Breast epithelium (tissue), 4 donors: ENCODE data around the gene ECM1. TPM values are rescaled to one million over a fixed set of nuclear protein-coding genes. Genes with fewer than 3 reads are reported as not detected.
A peak's percentile ranks its signal among the peaks of the same experiment; 100 is the strongest.

Source experiments
- DNase-seq, 2 donors: peaks; one replicate each; pipeline ENCODE4 v3.0.0-alpha.2; 2019; ENCODE audit warnings: low spot score in 2 of 2
- H3K27ac ChIP-seq, 2 donors: fragments of 200-600 bp; sonication (generic) in 1 of 2; one replicate each; pipeline ENCODE4 v1.5.1; 2016 to 2019; ENCODE audit warnings: mild to moderate bottlenecking in 1 of 2
- H3K27me3 ChIP-seq, 2 donors: fragments of 200-600 bp; sonication (generic) in 1 of 2; one replicate each; pipeline versions ENCODE4 v1.5.1 to v1.6.0; 2017 to 2019; ENCODE audit warnings: control low read depth in 1 of 2, mild to moderate bottlenecking in 1 of 2
- H3K36me3 ChIP-seq: fragments of 200-600 bp; one replicate; pipeline ENCODE4 v1.5.1; 2019
- H3K4me1 ChIP-seq, 2 donors: fragments of 200-600 bp; sonication (generic); one replicate each; pipeline ENCODE4 v1.5.1; 2016 to 2019; ENCODE audit warnings: control low read depth in 1 of 2
- H3K4me3 ChIP-seq, 3 donors: fragments of 200-600 bp; sonication (generic); 1 replicate in 2 of 3; 2 replicates in 1 of 3; pipeline ENCODE4 v1.5.1; 2016 to 2019; ENCODE audit warnings: mild to moderate bottlenecking in 3 of 3, moderate library complexity in 2 of 3
- H3K9me3 ChIP-seq, 2 donors: fragments of 200-600 bp; sonication (generic) in 1 of 2; one replicate each; pipeline ENCODE4 v1.5.1; 2016 to 2019; ENCODE audit warnings: control low read depth in 1 of 2
- POLR2A ChIP-seq: fragments of 450-650 bp; IDR thresholded peaks from one replicate; pipeline ENCODE4 v1.6.1; 2016; ENCODE audit warnings: antibody characterized with exemption, mild to moderate bottlenecking, moderate library complexity
- POLR2AphosphoS5 ChIP-seq, 3 donors: sonication (generic); formaldehyde crosslinking; IDR thresholded peaks; one replicate each; pipeline ENCODE4 v1.6.1; 2017; ENCODE audit warnings: antibody characterized with exemption in 3 of 3
- intact Hi-C: fragments of 100-400 bp; cut with DNase I; formaldehyde crosslinking; loops from one replicate; pipeline ENCODE4 v1.15.1; 2023; ENCODE audit warnings: low total_unique reads
- total RNA-seq, 3 donors: library from RNA; depleted of rRNA; stranded (reverse); fragments of >200 nt; gene quantifications; one replicate each; pipeline ENCODE4 v1.1.0, GENCODE V29; 2016
- TF ChIP-seq, protein P1 (sequence below), 3 donors: fragments of 450-650 bp; IDR thresholded peaks; one replicate each; pipeline ENCODE4 v1.5.1; 2016 to 2017; ENCODE audit warnings: antibody characterized with exemption in 3 of 3, mild to moderate bottlenecking in 3 of 3, moderate library complexity in 3 of 3

ECM1 gene
- total RNA-seq, 3 donors from 2014 or later = 4.0 to 53.3 (median 10.2) TPM

DNA sequence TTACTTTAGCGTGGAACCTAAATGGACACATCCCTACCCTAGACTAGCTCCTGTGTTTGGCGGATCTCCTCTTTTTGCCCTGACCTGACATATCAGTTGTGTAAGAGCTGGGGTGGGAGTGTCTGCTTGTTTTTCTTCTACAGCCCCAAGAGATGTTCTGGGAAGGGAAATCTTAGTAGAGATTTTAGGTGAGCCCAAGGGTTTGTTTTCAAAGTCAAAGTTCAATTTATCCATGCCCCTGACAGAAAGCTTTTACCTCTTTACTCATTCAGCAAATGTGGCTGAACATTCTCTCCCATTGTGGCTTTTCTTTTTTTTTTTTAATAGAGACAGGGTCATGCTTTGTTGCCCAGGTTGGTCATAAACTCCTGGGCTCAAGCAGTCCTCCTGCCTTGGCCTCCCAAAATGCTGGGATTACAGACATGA, 28.0 kb upstream of the ECM1 start:
- DNase-seq = no peak
- Histone ChIP-seq H3K4me1 (no peaks in the 10 kb centered on the region), H3K27ac (no peak overlapping the region), H3K4me3 (no peak overlapping the region), H3K27me3 (no peaks in the 10 kb centered on the region), H3K36me3 (no peaks in the 10 kb centered on the region), H3K9me3 (no peaks in the 10 kb centered on the region)
- intact Hi-C loops = no loop called here
- TF ChIP-seq POLR2A = no peak
- TF ChIP-seq, protein P1, sequence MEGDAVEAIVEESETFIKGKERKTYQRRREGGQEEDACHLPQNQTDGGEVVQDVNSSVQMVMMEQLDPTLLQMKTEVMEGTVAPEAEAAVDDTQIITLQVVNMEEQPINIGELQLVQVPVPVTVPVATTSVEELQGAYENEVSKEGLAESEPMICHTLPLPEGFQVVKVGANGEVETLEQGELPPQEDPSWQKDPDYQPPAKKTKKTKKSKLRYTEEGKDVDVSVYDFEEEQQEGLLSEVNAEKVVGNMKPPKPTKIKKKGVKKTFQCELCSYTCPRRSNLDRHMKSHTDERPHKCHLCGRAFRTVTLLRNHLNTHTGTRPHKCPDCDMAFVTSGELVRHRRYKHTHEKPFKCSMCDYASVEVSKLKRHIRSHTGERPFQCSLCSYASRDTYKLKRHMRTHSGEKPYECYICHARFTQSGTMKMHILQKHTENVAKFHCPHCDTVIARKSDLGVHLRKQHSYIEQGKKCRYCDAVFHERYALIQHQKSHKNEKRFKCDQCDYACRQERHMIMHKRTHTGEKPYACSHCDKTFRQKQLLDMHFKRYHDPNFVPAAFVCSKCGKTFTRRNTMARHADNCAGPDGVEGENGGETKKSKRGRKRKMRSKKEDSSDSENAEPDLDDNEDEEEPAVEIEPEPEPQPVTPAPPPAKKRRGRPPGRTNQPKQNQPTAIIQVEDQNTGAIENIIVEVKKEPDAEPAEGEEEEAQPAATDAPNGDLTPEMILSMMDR (IDR thresholded peaks at IDR 0.05) = no peak
- no peak for TF ChIP-seq POLR2AphosphoS5 (IDR thresholded peaks at IDR 0.05)

DNA sequence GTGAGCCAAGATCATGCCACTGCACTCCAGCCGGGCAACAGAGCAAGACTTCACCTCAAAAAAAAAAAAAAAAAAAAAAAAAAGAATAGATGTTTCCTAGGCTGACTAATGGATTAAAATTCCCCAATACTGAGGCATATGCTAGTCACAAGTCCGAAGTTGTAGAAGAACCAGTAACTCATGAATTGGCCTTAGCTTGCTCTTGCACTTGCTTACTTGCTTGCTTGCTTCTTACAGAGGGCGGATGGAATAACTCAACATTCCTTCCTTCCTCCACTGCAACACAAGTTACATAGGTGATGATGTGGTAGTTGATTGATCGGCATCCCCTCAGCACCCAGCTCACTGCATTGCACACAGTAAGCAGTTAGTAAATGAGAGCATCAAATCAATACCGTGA, 23.5 kb upstream of the ECM1 start:
- Histone ChIP-seq H3K9me3 (no peaks in the 10 kb centered on the region), H3K4me3 (no peak overlapping the region), H3K27ac (no peak overlapping the region), H3K27me3 (no peaks in the 10 kb centered on the region), H3K36me3 (no peaks in the 10 kb centered on the region), H3K4me1 (no peaks in the 10 kb centered on the region)
- TF ChIP-seq, protein P1 (IDR thresholded peaks at IDR 0.05) = no peak
- no peak for TF ChIP-seq POLR2A
- no peak for TF ChIP-seq POLR2AphosphoS5 (IDR thresholded peaks at IDR 0.05)
- DNase-seq = no peak
- intact Hi-C loops = no loop called here

DNA sequence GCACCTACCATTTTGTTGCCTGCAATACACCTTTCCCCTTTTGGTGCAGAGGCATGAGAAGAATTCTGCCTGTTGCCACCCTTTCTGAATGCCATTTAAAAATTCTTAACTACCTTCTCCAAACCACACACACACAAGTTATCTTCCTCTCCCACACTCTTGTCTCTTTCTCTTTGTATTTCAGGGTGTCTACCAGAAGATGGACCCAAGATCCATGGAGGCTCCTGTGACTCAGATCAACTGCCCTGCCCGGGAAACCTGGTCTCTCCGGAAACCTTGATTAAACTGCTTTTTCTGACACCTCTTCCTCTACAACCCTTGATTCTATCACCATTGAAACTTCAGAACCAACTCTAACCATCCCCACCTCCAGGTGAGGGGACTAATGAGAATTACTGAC, 23.0 kb upstream of the ECM1 start:
- no peak overlapping the region for H3K4me3 ChIP-seq
- TF ChIP-seq POLR2A = no peak
- TF ChIP-seq, protein P1 (IDR thresholded peaks at IDR 0.05) = no peak
- no peak for TF ChIP-seq POLR2AphosphoS5 (IDR thresholded peaks at IDR 0.05)
- H3K27me3 ChIP-seq = no peaks in the 10 kb centered on the region
- intact Hi-C loops = no loop called here
- DNase-seq = no peak
- H3K9me3 ChIP-seq = no peaks in the 10 kb centered on the region
- no peaks in the 10 kb centered on the region for H3K4me1 ChIP-seq
- H3K27ac ChIP-seq = no peak overlapping the region
- no peaks in the 10 kb centered on the region for H3K36me3 ChIP-seq

DNA sequence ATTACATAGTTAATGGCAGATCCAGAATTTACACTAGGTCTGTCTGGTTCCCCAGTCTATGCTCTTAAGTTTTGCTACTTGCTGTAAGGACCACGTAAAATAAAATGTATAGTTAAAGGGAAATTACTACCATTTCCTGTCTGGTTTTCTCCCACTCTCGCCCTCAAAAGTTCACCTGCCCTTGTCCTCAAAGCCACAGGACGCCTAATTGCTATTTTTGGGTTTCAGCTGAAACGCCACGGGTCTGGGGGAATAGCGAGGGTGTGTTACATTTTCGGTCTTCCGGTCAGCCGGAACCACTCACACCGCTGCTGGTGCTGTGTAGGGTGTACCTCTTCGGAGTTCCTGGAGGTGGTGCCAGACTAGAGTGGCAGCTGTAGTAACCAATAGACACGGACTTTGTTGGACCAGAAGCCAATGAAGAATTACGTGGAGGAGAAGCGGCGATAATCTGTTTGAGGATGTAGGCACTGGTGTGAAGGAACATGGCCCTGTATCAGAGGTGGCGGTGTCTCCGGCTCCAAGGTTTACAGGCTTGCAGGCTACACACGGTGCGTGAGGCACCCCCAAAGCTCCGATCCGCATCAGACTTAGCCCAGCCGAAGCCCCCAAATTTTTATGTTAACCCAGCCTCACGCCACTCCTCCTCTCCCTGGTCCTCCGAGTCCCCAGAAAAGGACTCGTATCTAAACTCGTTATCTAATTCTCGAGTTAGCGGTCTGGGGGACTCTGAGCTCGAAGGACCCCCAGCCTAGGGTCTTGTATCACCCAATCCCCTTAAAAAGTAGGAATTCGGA, 20.7 kb upstream of the ECM1 start, which contains the start of gene TARS2:
TSS of gene TARS2 (plus strand) at position 454 of the 797 bp plus-strand sequence. CDS start at position 486, 32 bp downstream.
- Histone ChIP-seq H3K27ac (peak within 1 kb of the TSS; percentile 79 to 81), H3K9me3 (no peaks in the 10 kb centered on the region), H3K4me1 (no peaks in the 10 kb centered on the region), H3K4me3 (peak within 1 kb of the TSS; percentile 70 to 77 (median 76)), H3K36me3 (no peaks in the 10 kb centered on the region), H3K27me3 (no peaks in the 10 kb centered on the region)
- TF ChIP-seq, protein P1 (IDR thresholded peaks at IDR 0.05) = peak; percentile 59 to 82 (median 59)
- TF ChIP-seq POLR2AphosphoS5 (IDR thresholded peaks at IDR 0.05) = peak; percentile 70 to 79 (median 72)
- peak; percentile 49 for TF ChIP-seq POLR2A
- intact Hi-C loops = no loop called here
- DNase-seq = peak; percentile 92 to 96

DNA sequence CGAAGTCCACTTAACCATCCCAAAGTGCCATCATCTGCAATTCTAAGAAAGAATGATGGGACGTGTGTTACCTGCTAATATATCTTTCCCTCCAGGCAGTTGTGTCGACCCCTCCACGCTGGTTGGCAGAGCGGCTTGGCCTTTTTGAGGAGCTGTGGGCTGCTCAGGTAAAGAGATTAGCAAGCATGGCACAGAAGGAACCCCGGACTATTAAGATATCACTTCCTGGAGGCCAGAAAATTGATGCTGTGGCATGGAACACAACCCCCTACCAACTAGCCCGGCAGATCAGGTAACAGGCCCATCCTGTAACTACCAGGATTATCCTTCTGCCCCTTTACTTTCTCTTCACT, 20.2 kb upstream of the ECM1 start:
- intact Hi-C loops = no loop called here
- Histone ChIP-seq H3K4me3 (peak overlapping the region; percentile 70 to 77 (median 76)), H3K36me3 (no peaks in the 10 kb centered on the region), H3K4me1 (no peaks in the 10 kb centered on the region), H3K27me3 (no peaks in the 10 kb centered on the region), H3K27ac (peak overlapping the region; percentile 79 to 81), H3K9me3 (no peaks in the 10 kb centered on the region)
- no peak for DNase-seq
- TF ChIP-seq, protein P1 (IDR thresholded peaks at IDR 0.05) = no peak
- no peak for TF ChIP-seq POLR2AphosphoS5 (IDR thresholded peaks at IDR 0.05)
- TF ChIP-seq POLR2A = no peak
